ENCODE data around the gene AADAT.
"Not testable (repeated sequence)": the region's sequence is repeated elsewhere in the genome, so short reads cannot be mapped to it uniquely, and the experiment has no call there.

Gene AADAT

DNA sequence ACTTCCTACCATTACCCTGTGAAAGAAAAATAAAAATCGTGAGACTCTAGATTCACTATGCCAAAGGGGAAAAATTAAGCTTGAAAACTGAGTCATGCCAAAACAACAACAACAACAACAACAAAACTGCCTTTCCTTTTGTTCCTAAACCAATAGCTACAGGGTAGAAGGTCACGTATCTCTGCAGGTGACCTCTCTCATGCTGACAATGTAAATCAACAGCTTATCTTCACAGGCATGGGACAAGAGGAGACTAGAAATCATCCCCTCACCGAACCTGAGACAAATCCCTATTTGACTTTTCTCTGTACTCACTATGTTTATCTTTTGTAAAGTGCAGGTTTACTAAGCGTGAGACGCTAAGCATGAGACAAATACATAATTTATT lies 20.5 kb upstream of the AADAT start:
- no peak overlapping the region for H3K4me3 ChIP-seq (IDR thresholded peaks at IDR 0.05; ENCODE audit: insufficient read depth, low read depth, low read length)
- H3K27me3 ChIP-seq (ENCODE audit: insufficient read depth, low read depth) = no peaks in the 10 kb centered on the region
- H4K20me1 ChIP-seq (ENCODE audit: insufficient read depth) = no peaks in the 10 kb centered on the region
- TF ChIP-seq, protein P1, sequence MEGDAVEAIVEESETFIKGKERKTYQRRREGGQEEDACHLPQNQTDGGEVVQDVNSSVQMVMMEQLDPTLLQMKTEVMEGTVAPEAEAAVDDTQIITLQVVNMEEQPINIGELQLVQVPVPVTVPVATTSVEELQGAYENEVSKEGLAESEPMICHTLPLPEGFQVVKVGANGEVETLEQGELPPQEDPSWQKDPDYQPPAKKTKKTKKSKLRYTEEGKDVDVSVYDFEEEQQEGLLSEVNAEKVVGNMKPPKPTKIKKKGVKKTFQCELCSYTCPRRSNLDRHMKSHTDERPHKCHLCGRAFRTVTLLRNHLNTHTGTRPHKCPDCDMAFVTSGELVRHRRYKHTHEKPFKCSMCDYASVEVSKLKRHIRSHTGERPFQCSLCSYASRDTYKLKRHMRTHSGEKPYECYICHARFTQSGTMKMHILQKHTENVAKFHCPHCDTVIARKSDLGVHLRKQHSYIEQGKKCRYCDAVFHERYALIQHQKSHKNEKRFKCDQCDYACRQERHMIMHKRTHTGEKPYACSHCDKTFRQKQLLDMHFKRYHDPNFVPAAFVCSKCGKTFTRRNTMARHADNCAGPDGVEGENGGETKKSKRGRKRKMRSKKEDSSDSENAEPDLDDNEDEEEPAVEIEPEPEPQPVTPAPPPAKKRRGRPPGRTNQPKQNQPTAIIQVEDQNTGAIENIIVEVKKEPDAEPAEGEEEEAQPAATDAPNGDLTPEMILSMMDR (conservative IDR thresholded peaks at IDR 0.05; ENCODE audit: low read depth, low read length) = no peak
- no peak overlapping the region for H2AFZ ChIP-seq (ENCODE audit: low read depth)
- no peaks in the 10 kb centered on the region for H3K4me1 ChIP-seq (ENCODE audit: low read depth, poor library complexity, severe bottlenecking)
- H3K79me2 ChIP-seq (ENCODE audit: insufficient read depth, low read depth) = no peaks in the 10 kb centered on the region
- no peak overlapping the region for H3K27ac ChIP-seq
- no peaks in the 10 kb centered on the region for H3K36me3 ChIP-seq (ENCODE audit: insufficient read depth)
- H3K4me2 ChIP-seq = no peak overlapping the region
- no peak overlapping the region for H3K9ac ChIP-seq

DNA sequence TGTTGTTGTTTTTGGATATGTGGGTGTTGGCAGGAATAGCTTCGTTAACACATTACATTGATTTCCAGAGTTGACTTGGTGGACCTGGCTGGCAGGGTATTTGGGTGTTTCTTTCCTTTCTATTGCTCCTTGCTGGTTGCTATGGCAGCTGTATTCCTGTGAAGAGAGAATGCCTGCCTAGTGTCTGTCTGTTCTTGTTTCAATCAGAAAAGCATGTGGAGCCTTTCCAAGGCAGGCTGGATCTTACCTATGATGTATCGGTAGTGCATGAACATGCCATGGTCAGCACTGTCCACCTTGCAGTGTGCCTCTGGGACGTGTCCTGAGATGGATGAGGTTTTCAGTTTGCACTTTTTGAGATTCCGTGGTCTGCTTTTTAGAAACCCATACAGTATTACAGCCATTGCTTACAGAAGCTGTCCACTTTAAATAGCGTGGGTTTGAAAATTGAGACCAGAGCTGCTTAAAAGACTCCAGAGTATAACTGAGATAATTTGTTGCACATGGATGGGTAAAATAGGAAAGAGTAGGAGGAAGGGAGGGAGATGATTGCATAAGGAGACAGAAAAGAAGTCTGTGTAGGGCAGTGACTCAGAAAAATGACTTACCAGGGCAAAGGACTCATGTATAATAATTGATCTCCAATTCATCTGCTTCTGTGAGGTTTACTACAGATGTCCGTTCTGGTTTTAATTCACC lies 20.0 kb upstream of the AADAT start:
- Histone ChIP-seq H3K4me3 (IDR thresholded peaks at IDR 0.05; ENCODE audit: insufficient read depth, low read depth, low read length) (no peak overlapping the region), H3K36me3 (ENCODE audit: insufficient read depth) (no peaks in the 10 kb centered on the region), H3K27ac (no peak overlapping the region), H3K4me1 (ENCODE audit: low read depth, poor library complexity, severe bottlenecking) (no peaks in the 10 kb centered on the region), H3K27me3 (ENCODE audit: insufficient read depth, low read depth) (no peaks in the 10 kb centered on the region), H4K20me1 (ENCODE audit: insufficient read depth) (no peaks in the 10 kb centered on the region), H3K4me2 (no peak overlapping the region), H3K9ac (no peak overlapping the region), H3K79me2 (ENCODE audit: insufficient read depth, low read depth) (no peaks in the 10 kb centered on the region), H2AFZ (ENCODE audit: low read depth) (no peak overlapping the region)
- TF ChIP-seq, protein P1 (conservative IDR thresholded peaks at IDR 0.05; ENCODE audit: low read depth, low read length) = no peak

DNA sequence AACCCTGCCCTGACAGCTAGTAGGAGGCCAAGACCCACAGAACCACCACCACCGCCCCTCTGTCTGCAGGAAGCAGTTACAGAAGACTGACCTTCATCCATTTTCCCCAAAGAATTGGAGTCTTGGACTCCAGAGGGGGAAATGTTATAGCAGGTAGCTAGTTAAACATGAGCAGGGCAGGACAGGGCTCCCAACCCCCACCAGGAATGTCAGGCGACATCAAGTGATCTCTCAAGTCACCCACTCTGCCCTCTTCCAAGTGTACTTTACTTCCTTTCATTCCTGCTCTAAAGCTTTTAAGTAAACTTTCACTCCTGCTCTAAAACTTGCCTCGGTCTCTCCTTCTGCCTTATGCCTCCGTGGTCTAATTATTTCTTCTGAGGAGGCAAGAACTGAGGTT lies 17.1 kb upstream of the AADAT start:
- H3K36me3 ChIP-seq (ENCODE audit: insufficient read depth) = no peaks in the 10 kb centered on the region; the same call in 1 of the 2 replicates
- no peaks in the 10 kb centered on the region for H3K79me2 ChIP-seq (ENCODE audit: insufficient read depth, low read depth)
- H3K4me2 ChIP-seq = no peak overlapping the region
- H3K9ac ChIP-seq = no peak overlapping the region
- no peak overlapping the region for H2AFZ ChIP-seq (ENCODE audit: low read depth)
- H4K20me1 ChIP-seq (ENCODE audit: insufficient read depth) = no peaks in the 10 kb centered on the region
- TF ChIP-seq, protein P1 (conservative IDR thresholded peaks at IDR 0.05; ENCODE audit: low read depth, low read length) = no peak
- no peak overlapping the region for H3K27ac ChIP-seq
- no peaks in the 10 kb centered on the region for H3K27me3 ChIP-seq (ENCODE audit: insufficient read depth, low read depth)
- H3K4me1 ChIP-seq (ENCODE audit: low read depth, poor library complexity, severe bottlenecking) = no peaks in the 10 kb centered on the region
- no peak overlapping the region for H3K4me3 ChIP-seq (IDR thresholded peaks at IDR 0.05; ENCODE audit: insufficient read depth, low read depth, low read length)

DNA sequence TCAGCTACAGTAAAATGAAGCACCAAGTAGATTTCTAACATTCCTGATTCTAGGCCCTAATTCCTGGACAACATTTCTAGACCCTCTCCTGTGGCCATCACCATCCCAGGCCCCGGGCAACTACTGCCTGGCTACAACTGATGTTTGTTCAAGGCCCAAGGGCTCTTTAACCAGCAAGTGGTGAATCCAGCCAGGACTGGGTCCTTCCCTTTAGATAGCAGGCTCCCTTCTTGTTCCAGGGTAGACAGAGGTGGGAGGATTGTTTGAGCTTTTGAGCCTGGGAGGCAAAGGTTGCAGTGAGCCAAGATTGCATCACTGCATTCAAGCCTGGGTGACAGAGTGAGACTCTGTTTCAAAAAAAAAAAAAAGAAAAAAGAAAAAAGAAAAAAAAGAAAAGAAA lies 12.7 kb upstream of the AADAT start:
- Histone ChIP-seq H3K4me3 (IDR thresholded peaks at IDR 0.05; ENCODE audit: insufficient read depth, low read depth, low read length) (no peak overlapping the region), H4K20me1 (ENCODE audit: insufficient read depth) (no peaks in the 10 kb centered on the region), H3K27me3 (ENCODE audit: insufficient read depth, low read depth) (no peaks in the 10 kb centered on the region), H3K9ac (no peak overlapping the region), H3K36me3 (ENCODE audit: insufficient read depth) (no peaks in the 10 kb centered on the region; the same call in 1 of the 2 replicates), H3K4me2 (no peak overlapping the region), H3K27ac (no peak overlapping the region), H3K4me1 (ENCODE audit: low read depth, poor library complexity, severe bottlenecking) (no peaks in the 10 kb centered on the region), H3K79me2 (ENCODE audit: insufficient read depth, low read depth) (no peaks in the 10 kb centered on the region), H2AFZ (ENCODE audit: low read depth) (no peak overlapping the region)
- TF ChIP-seq, protein P1 (conservative IDR thresholded peaks at IDR 0.05; ENCODE audit: low read depth, low read length) = no peak

DNA sequence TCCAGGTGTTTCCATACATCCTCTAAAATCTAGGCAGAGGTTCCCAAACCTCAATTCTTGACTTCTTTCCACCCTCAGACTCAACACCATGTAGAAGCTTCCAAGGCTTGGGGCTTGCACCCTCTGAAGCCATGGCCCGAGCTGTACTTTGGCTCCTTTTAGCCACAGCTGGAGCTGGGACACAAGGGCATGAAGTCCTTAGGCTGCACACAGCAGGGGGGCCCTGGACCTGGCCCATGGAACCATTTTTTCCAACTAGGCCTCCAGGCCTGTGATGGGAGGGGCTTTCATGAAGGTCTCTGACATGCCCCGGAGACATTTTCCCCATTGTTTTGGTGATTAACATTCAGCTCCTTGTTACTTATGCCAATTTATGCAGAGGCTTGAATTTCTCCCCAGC lies 8.4 kb upstream of the AADAT start:
- not testable (repeated sequence) for H3K27me3 ChIP-seq (ENCODE audit: insufficient read depth, low read depth); H3K79me2 ChIP-seq (ENCODE audit: insufficient read depth, low read depth); H4K20me1 ChIP-seq (ENCODE audit: insufficient read depth); H3K4me3 ChIP-seq (IDR thresholded peaks at IDR 0.05; ENCODE audit: insufficient read depth, low read depth, low read length); H3K27ac ChIP-seq; H2AFZ ChIP-seq (ENCODE audit: low read depth); H3K4me2 ChIP-seq; H3K4me1 ChIP-seq (ENCODE audit: low read depth, poor library complexity, severe bottlenecking); H3K36me3 ChIP-seq (ENCODE audit: insufficient read depth); H3K9ac ChIP-seq

Data from KMS-11 (cell line).